Measurements from ENCODE around the gene ASB8. TPM values are rescaled to one million over a fixed set of nuclear protein-coding genes. Genes with fewer than 3 reads are reported as not detected.

The ASB8 gene
- polyA plus RNA-seq, 3 donors, result 23.8 to 50.0 (median 38.4) TPM

GRCh38 chr12:48110691-48111311 is 46.5 kb downstream of the ASB8 start:
- H3K9ac ChIP-seq (ENCODE audit: insufficient read depth, low read length, poor library complexity, severe bottlenecking), result no peak overlapping the region
- H3K4me1 Mint-ChIP-seq, result peaks cover 7% of the 10 kb centered on the region
- no peaks in the 10 kb centered on the region for H4K20me1 ChIP-seq (ENCODE audit: insufficient read depth, low read length)
- H3K9me3 ChIP-seq (replicated peaks in 1 of 2; ENCODE audit: control insufficient read depth in 1 of 2, insufficient read depth in 1 of 2, low read length in 2 of 2), result no peaks in the 10 kb centered on the region
- H3K79me2 ChIP-seq (ENCODE audit: insufficient read depth, low read length), result peaks cover 6% of the 10 kb centered on the region
- H3K4me3 ChIP-seq (replicated peaks in 1 of 3; ENCODE audit: low read depth in 2 of 3, low read length in 3 of 3), result no peak overlapping the region
- H3K27me3 ChIP-seq (ENCODE audit: control insufficient read depth in 2 of 2, insufficient read depth in 2 of 2, low read length in 2 of 2), result peaks cover 0 to 3% of the 10 kb centered on the region in 2 donors
- no peak overlapping the region for H3K4me3 Mint-ChIP-seq
- H2AFZ ChIP-seq (ENCODE audit: insufficient read depth, low read depth, low read length, poor library complexity, severe bottlenecking), result no peak overlapping the region
- H3K27ac Mint-ChIP-seq, result no peak overlapping the region
- H3K36me3 Mint-ChIP-seq, result no peaks in the 10 kb centered on the region
- WGBS (ENCODE audit: insufficient coverage), result 71% methylated on average over 1 of the region's 1 CpG
- H3K4me2 ChIP-seq (replicated peaks; ENCODE audit: extremely low read depth, low read length, poor library complexity, severe bottlenecking), result no peak overlapping the region
- H3K9me3 Mint-ChIP-seq, result peaks cover 0 to 3% (median 2%) of the 10 kb centered on the region in 7 donors
- intact Hi-C loops (cut with micrococcal nuclease), result no loop called here
- peaks cover 7 to 18% (median 8%) of the 10 kb centered on the region in 3 donors for H3K27me3 Mint-ChIP-seq (ENCODE audit: low read depth in 3 of 3)
- H3K36me3 ChIP-seq (replicated peaks in 1 of 2; ENCODE audit: control insufficient read depth in 1 of 2, insufficient read depth in 2 of 2, low read length in 2 of 2), result no peaks in the 10 kb centered on the region
- H3K4me1 ChIP-seq (ENCODE audit: control insufficient read depth in 1 of 2, insufficient read depth in 2 of 2, low read length in 2 of 2), result peaks cover 6 to 8% of the 10 kb centered on the region in 2 donors
- no peak for DNase-seq
- no peak overlapping the region for H3K27ac ChIP-seq (ENCODE audit: low read depth in 1 of 2, low read length in 2 of 2)
- TF ChIP-seq CTCF (IDR thresholded peaks at IDR 0.05), result no peak

GRCh38 chr12:48109424-48109823 is 47.9 kb downstream of the ASB8 start:
- no peaks in the 10 kb centered on the region for H4K20me1 ChIP-seq (ENCODE audit: insufficient read depth, low read length)
- H3K36me3 ChIP-seq (replicated peaks in 1 of 2; ENCODE audit: control insufficient read depth in 1 of 2, insufficient read depth in 2 of 2, low read length in 2 of 2), result no peaks in the 10 kb centered on the region
- intact Hi-C loops (cut with micrococcal nuclease), result loop anchor here in 1 of 2 donors (5.0 kb wide), 1 partner anchor 48 kb away; the partner anchor contains the start of gene ASB8
- no peak for DNase-seq
- Mint-ChIP-seq H3K27me3 (ENCODE audit: low read depth in 3 of 3) (peaks cover 2 to 11% (median 3%) of the 10 kb centered on the region in 3 donors), H3K27ac (no peak overlapping the region), H3K4me3 (no peak overlapping the region), H3K4me1 (peaks cover 17% of the 10 kb centered on the region), H3K36me3 (no peaks in the 10 kb centered on the region), H3K9me3 (peaks cover 0 to 2% (median 1%) of the 10 kb centered on the region in 7 donors)
- no peak overlapping the region for H3K27ac ChIP-seq (ENCODE audit: low read depth in 1 of 2, low read length in 2 of 2)
- H3K4me1 ChIP-seq (ENCODE audit: control insufficient read depth in 1 of 2, insufficient read depth in 2 of 2, low read length in 2 of 2), result peaks cover 15 to 17% of the 10 kb centered on the region in 2 donors
- H3K4me3 ChIP-seq (replicated peaks in 1 of 3; ENCODE audit: low read depth in 2 of 3, low read length in 3 of 3), result no peak overlapping the region
- no peaks in the 10 kb centered on the region for H3K27me3 ChIP-seq (ENCODE audit: control insufficient read depth in 2 of 2, insufficient read depth in 2 of 2, low read length in 2 of 2)
- no peak for TF ChIP-seq CTCF (IDR thresholded peaks at IDR 0.05)
- no peaks in the 10 kb centered on the region for H3K9me3 ChIP-seq (replicated peaks in 1 of 2; ENCODE audit: control insufficient read depth in 1 of 2, insufficient read depth in 1 of 2, low read length in 2 of 2)
- no peak overlapping the region for H3K9ac ChIP-seq (ENCODE audit: insufficient read depth, low read length, poor library complexity, severe bottlenecking)
- no peak overlapping the region for H3K4me2 ChIP-seq (replicated peaks; ENCODE audit: extremely low read depth, low read length, poor library complexity, severe bottlenecking)
- no peak overlapping the region for H2AFZ ChIP-seq (ENCODE audit: insufficient read depth, low read depth, low read length, poor library complexity, severe bottlenecking)
- H3K79me2 ChIP-seq (ENCODE audit: insufficient read depth, low read length), result peaks cover 20% of the 10 kb centered on the region

Data from CD14-positive monocyte (primary cell).